ENCODE data around the gene SH2B3.

Gene SH2B3

DNA sequence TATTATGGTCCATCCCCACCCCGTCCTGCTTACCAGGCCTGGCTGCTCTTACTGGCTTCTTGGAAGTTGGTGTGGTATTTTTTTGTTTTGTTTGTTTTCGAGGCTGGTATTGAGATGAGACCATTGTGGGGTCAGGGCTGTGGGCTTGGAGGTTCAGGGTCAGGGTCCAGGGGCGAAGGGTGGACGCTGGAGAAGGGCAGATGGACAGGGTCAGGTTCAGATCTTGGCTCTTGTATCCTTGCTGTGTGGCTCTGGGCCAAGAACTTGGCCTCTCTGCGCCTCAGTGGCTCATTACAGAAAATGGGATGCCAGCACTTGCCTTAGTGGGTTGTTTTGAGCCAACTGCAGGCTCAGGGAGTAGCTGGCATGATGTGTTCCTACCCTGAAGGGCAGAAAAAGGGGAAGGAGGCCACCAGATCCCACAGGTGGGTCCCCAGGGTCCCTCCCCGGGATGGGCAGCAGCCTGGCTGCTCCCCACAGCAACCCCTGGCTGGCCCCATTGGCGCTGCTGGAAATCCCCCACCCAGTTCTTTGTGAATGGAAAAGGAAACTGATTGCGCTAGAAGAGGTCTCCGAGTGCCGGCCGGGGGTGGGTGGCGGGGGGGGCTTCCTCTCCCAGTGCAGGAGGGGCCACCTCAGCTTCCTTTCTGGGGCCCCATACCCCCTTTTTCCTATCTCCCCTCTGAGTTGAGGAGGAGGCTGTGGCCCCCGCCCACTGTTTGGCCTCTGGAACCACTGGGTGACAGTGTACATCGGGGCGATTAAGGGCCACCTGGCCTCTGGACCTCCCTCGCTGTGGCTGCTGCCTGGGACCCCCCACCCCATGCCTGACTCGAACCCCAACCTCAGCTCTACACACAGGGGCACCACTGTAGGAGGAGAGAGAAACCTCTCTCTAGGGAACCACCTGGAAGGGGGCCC lies 25.0 kb downstream of the SH2B3 start:
- no peak for DNase-seq (ENCODE audit: low read depth)
- H3K4me3 ChIP-seq (ENCODE audit: low read length) = no peak overlapping the region
- TF ChIP-seq CTCF (conservative IDR thresholded peaks at IDR 0.05; ENCODE audit: low read length) = no peak

GRCh38 chr12:111431772-111432171 lies 26.0 kb downstream of the SH2B3 start:
- DNase-seq (ENCODE audit: low read depth) = no peak
- no peak overlapping the region for H3K4me3 ChIP-seq (ENCODE audit: low read length)
- no peak for TF ChIP-seq CTCF (conservative IDR thresholded peaks at IDR 0.05; ENCODE audit: low read length)

DNA sequence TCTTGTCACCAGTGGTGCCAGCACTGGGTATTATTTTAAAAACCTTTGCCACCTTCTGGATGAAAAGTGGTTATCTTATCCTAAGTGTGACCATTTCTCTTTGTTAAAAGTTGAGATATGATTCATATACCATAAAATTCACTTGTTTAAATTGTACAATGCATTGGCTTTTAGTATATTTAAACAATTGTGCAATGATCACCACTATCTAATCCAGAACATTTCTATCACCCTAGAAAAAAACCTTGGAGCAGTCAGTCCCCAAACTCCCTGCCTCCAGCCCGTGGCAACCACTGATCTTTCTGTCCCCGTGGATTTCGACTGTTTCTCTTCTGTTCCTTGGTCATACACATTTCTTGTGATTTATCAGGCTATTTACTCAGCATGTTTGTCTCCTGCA lies 28.3 kb downstream of the SH2B3 start:
- no peak for TF ChIP-seq CTCF (conservative IDR thresholded peaks at IDR 0.05; ENCODE audit: low read length)
- DNase-seq (ENCODE audit: low read depth) = no peak
- no peak overlapping the region for H3K4me3 ChIP-seq (ENCODE audit: low read length)

DNA sequence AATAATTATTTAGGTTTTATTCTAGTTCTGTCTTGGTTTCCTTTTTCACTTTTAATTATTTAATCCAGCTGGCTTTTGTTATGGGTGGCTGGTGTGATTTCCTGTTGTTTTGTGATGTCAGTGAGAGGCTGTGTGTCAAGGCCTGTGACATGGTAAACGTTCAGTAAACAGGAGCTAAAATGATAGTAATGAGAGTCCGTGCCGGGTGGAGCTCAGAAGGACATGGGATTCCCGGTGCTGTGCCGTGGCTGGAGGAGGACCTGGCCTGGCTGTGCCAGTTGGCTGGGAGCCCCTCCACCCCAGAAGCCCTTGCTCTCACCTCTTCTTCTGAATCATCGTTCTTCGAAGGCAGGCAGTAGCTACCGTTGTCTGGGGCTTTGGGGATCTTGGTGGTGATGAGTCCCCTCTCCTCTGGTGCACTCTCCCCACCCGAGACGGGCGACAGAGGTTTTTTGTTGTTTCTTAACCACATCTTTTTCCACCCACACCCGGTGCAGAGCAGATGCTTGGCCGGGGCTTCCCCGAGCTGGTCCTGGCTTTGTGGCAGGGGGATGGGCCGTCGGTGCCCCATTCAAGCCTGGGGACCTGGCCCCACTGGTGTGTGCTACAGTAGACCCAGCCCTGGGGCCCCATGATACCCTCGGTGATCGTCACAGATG lies 29.1 kb downstream of the SH2B3 start:
- peak; percentile 52 for DNase-seq (ENCODE audit: low read depth)
- H3K4me3 ChIP-seq (ENCODE audit: low read length) = peak overlapping the region; percentile 44
- TF ChIP-seq CTCF (conservative IDR thresholded peaks at IDR 0.05; ENCODE audit: low read length) = no peak

GRCh38 chr12:111435661-111436201 lies 30.0 kb downstream of the SH2B3 start:
- TF ChIP-seq CTCF (conservative IDR thresholded peaks at IDR 0.05; ENCODE audit: low read length) = no peak
- no peak overlapping the region for H3K4me3 ChIP-seq (ENCODE audit: low read length)
- DNase-seq (ENCODE audit: low read depth) = no peak

DNA sequence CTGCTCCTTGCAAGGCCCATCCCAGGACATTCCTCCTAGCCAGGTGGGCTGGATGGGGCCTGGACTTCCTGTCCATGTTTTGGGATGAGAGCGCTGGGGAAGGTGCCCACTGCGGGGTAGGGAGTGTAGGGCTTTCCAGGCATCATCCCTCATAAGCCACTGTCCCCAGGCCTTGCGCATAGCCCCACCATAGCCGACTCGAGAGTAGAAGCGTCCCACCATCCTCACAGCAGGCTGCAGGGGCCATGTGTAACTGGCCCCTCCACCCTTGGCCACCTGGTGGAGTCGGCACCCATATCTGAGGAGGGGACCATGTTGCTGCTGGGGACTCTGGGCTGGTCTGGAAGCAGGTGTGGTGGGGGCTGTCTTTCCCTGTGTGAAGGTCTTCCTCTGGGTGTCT lies 30.5 kb downstream of the SH2B3 start:
- TF ChIP-seq CTCF (conservative IDR thresholded peaks at IDR 0.05; ENCODE audit: low read length) = no peak
- no peak for DNase-seq (ENCODE audit: low read depth)

More for the DNA sequence above, 30.5 kb downstream of the SH2B3 start:
- no peak overlapping the region for H3K4me3 ChIP-seq (ENCODE audit: low read length)
